ENCODE results near the gene ERN1.
"Not testable (repeated sequence)": the region's sequence is repeated elsewhere in the genome, so short reads cannot be mapped to it uniquely, and the experiment has no call there.

The ERN1 gene

GRCh38 chr17:64022611-64023063 is 107.3 kb downstream of the ERN1 start:
- peak; percentile 29 for DNase-seq

GRCh38 chr17:64020056-64020766 is 109.7 kb downstream of the ERN1 start, which contains the start of gene ICAM2:
TSS of gene ICAM2 (minus strand) at chr17:64020633. CDS start at chr17:64006691, 13,942 bp downstream.
- peak; percentile 80 for DNase-seq

GRCh38 chr17:64019551-64019961 is 110.4 kb downstream of the ERN1 start:
- not testable (repeated sequence) for DNase-seq

DNA sequence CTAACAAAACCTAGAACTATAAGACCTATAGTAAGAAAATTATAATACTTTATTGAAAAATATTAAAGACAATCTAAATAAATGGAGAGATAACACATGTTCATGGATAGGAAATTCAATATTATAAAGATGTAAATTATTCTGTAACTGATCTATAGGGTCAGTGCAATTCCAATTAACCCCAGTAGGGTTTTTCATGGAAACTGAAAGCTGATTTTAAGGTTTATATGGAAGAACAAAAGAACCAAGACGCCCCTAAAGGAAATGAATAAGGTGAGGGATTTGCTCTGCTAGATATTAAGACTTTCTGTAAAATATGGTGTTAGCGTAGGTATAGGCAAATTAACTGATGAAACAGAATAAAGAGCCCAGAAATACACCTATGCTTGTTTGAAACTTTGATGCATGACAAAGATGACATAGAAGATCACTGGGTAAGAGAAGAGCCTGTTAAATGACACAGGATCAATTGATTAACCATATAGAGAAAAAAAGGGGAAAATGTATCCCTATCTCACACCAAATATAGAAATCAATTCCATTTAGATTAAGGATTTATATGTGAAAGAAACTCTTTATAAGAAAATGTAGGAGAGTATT is 112.5 kb downstream of the ERN1 start:
- DNase-seq = no peak

DNA sequence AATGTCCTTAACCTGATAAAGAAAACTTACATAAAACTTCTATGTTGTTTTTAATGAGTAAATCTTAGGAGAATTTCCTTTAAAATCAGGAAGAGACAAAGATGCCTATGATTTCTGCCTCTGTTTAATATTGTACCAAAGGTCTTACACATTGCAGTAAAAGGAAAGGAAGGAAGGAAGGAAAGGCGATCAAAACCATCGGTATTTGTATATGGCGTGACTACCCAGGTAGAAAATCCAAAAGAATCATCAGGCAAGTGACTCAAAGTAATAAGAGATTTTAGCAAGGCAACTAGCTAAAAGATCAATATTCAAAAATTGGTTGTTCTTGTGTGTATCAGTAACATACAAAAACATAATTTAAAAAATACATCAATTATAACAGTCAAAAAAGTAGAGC is 113.0 kb downstream of the ERN1 start:
- no peak for DNase-seq

DNA sequence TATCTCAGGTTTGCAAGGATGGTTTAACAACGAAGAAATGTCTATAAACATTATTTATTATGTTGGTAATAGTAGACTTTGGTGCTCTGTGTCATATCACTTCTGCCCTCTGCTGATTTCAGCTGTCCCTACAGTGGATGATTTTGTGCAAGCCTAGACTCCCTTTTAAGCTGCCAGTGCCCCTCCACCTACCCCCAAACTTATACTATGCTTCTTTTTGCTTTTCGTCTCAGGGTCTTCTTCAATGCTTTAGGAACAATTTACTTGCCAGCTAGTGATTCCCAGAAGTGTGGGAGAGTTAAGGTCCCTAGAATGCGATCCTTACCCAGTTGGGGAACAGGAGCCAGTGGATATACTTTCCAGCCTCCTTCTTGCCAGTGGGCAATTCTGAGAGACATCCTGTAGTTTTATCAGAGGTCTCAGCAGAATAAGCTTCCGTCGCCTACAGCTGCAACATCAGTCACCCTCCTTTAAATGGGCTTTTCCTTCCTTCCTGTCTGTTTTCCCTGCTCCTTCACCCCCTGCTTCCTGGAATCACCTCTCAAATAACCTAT is 113.6 kb downstream of the ERN1 start:
- DNase-seq = no peak

- no peak for DNase-seq
These were observed 114.5 kb downstream of the ERN1 start for GRCh38 chr17:64015447-64015846.

DNA sequence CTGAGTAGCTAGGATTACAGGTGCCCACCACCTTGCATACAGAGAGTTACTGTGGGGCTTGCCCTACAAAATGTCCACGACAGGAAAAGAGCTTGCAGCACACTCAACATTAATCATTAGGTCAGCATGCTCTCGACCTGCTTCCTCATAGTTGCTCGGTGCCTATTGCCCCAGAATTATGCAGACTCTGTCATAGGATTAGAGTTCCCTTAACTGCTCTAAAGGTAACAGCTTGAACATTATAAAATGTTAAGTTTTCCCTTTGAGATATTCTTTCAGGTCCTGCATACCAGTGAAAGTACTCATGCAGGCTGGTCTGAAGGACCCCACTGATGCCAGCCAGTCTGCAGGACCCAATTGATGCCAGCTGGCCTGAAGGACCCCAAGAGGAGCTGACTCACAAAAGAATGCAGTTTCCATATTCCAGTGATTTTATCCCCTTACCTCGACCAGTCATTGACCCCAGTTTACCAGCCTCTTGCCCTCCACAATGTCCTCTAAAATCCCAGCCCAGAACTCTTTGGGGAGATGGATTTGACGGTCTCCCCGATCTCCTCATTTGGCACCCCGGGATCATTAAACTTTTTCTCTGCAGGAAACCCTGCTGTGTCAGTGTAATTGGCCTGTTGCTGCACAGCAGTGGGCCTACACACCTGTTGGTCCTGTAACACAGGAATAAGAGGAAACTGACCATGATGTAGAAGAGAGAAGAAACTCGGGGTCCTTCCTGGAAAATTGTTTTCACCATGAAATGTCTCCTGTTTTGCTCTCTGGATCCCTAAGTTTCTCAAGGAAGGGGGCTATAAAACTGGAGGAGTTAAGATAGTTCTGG is 120.2 kb downstream of the ERN1 start:
- no peak for DNase-seq

- no peak for DNase-seq
These were observed 121.1 kb downstream of the ERN1 start for GRCh38 chr17:64008830-64009229.

DNA sequence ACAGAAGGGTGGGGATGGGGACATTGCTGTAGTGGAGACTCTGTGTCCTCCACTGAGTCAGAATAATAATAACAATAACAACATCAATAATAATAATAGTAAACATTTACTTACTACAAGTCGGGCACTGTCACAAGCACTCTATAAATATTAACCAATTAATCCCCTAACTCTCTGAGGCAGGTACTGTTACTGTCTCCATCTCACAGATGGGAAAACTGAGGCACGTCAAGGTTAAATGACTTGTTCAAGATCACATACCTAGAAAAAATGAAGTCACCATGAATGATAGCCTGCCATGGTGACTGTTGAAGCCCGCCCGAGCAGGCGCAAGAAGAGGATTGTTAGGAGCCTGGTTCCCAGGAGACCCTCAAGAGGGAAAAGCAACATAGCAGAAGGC is 121.6 kb downstream of the ERN1 start:
- no peak for DNase-seq

DNA sequence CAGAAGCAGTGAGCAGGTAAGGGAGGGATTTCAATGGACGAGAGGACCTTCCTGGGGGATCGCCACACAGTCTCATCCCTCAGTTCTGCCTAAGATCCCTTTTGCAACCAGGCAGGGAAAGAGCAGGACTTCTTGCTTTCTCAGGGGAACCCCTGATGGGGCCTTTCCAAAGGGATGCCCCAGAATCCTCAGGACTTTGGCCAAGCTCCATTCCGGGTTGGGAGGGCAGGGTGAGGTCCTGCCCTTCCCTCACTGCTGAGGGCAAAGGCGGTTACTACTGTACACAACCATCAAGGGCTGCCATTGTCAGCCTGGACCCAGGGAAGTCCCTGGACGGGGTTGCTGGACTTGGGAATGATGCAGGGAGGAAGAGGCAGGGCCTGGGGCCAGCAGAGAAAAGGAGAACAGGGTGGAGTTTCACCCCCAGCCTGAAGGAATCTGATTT is 122.1 kb downstream of the ERN1 start:
- DNase-seq = no peak

- not testable (repeated sequence) for DNase-seq
These were observed 122.7 kb downstream of the ERN1 start for GRCh38 chr17:64007089-64007837.

- DNase-seq = no peak
These were observed 123.4 kb downstream of the ERN1 start for GRCh38 chr17:64006361-64007088.

DNA sequence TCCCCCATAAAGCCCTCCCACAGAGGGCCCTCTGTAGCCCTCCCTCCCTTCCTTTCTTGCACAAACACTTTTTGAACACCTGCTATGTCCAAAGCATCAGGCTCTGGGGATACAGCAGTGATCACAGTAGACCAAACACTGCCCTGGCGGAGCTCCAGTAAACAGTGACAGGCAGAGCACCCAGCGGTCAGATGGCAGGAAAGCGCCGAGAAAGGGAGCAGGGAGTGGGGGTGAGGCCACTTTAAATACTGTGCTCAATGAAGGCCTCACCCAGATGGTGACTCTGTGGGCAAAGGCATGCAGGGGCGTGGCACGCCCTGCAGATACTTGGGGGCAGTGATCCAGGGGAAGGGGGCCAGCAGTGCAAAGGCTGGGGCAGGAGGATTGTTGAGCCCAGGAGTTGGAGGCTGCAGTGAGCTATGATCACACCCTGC is 124.2 kb downstream of the ERN1 start:
- no peak for DNase-seq

- no peak for DNase-seq
These were observed 124.8 kb downstream of the ERN1 start for GRCh38 chr17:64004903-64005733.

- DNase-seq = no peak
These were observed 125.7 kb downstream of the ERN1 start for GRCh38 chr17:64004218-64004770.

DNA sequence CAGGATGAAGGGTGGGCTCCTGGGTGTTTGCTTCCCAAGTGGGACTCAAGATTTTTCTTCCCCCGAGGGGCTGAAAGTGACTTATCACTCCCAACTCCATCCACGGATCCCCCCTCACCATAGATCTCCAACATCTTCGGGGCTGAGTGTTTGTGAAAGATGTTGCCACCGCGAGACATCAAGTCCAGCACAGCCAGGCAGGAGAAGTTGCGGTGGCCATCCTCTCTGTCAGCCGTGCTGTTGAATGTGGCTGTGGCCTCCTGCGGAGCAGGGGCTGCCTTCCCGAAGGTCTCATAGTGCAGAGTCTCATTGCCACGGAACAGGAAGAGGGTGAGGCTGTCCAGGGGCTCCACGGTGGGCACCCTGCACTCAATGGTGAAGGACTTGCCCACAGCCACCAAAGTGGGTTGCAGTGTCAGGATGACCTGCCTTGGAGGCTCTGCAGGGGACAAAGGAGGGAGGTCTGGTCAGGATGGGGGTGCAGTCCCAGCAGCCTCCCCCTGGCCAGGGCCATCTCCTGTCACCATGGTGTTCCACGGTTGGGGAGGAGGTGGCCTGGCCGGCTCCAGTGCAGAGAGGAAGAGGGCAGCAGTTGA is 126.3 kb downstream of the ERN1 start:
- DNase-seq = no peak

- DNase-seq = no peak
These were observed 127.1 kb downstream of the ERN1 start for GRCh38 chr17:64002658-64003525.
